Tibial nerve (tissue), 3 donors: ENCODE measurements around the gene KNTC1.

Experiments used
- CTCF ChIP-seq, 5 experiments: fragments of 200-600 bp in 3 of 5; fragments of 450-650 bp in 2 of 5; sonication (generic) in 3 of 5; IDR thresholded peaks; one replicate each; pipeline ENCODE4 v1.5.1; 2016 to 2019; ENCODE audit warnings: antibody characterized with exemption in 5 of 5, mild to moderate bottlenecking in 3 of 5, moderate library complexity in 2 of 5
- POLR2A ChIP-seq, 2 donors: fragments of 450-650 bp; IDR thresholded peaks; one replicate each; pipeline ENCODE4 v1.6.1; 2017; ENCODE audit warnings: antibody characterized with exemption in 2 of 2, mild to moderate bottlenecking in 2 of 2, moderate library complexity in 2 of 2

DNA sequence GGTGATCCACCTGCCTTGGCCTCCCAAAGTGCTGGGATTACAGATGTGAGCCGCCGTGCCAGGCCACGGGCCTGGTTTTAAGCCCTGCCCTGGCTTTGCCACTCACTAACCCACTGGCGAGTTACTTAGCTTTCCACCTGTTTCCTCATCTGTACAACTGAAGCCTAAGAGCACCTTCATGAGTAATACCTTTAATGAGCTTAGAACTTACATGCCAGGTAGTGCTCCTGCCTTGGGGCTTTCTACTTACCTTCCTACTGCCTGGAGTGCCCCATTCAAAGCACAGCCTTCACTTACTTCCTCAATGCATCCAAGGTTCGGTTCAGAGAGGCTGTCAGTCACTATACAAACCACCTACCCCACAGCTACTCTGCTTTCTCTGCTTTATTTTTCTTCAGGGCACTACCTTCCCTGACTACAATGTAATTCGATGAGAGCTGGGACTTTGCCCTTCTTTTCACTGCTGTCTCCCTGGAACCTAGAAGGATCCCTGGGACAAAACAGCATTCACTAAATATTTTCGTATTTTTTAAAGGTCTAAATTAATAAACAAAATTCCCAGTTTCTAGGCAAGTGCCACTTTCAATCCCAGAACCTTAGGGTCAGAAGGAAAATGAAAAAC is 40.1 kb upstream of the KNTC1 start:
- TF ChIP-seq CTCF (IDR thresholded peaks at IDR 0.05) (no peak), POLR2A (IDR thresholded peaks at IDR 0.05) (no peak)
